GM12891 (cell line): Measurements from ENCODE around the gene SERHL2.

ENCODE experiments used
- POLR2A ChIP-seq: IDR thresholded peaks from 2 replicates; pipeline ENCODE4 v1.6.1; 2011; ENCODE audit warnings: low read depth, low read length, control low read depth
- POLR2AphosphoS5 ChIP-seq: IDR thresholded peaks from 2 replicates; pipeline ENCODE4 v1.6.1; 2011; ENCODE audit warnings: low read depth, low read length, control low read depth
- POU2F2 ChIP-seq: IDR thresholded peaks from 2 replicates; pipeline ENCODE4 v1.6.1; 2011; ENCODE audit warnings: low read depth, mild to moderate bottlenecking, control low read depth, low read length, moderate library complexity
- SPI1 ChIP-seq: IDR thresholded peaks from 2 replicates; pipeline ENCODE4 v1.6.1; 2011; ENCODE audit warnings: low read depth, low read length, control low read depth
- TAF1 ChIP-seq: IDR thresholded peaks from 2 replicates; pipeline ENCODE4 v1.6.1; 2011; ENCODE audit warnings: low read depth, low read length, control low read depth

DNA sequence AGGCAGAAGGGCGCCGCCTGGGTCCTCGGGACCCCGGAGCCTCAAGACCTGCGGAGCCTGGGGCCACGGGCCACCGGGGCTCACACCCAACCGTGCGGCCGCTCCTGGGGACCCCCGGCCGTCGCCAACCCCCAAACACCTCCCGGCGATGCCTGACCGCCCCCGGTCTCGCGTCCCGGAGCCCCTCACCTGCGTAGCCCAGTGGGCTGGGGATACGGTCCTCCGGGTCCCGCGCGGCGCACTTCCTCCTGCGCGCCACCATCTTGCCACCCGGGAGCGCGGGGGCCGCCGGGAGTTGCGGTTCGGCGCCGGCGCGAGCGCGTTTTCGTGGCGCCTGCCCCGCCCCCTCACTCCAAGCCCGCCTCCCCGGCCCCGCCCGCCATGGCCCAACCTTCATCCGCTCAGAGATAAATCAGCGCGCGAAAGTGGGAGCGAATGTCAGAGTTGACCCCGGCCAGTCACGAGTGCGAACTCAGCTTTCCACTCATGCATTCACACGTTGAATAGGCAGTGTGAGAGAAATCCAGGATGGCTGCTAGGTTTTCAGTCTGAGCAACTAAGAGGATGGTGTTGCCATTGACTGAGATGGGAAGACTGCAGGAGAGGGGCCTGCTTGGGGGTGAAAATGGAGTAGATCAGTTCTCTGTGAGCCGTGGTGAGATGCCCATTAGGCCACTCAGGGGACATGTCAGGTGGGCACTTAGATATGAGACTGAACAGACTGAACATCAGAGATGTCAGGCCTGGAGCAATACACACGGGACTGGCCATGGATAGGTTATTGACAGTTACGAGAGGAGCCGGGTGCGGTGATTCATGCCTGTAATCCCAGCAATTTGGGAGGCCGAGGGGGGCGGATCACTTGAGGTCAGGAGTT lies 34.0 kb upstream of the SERHL2 start, which contains the start of gene RRP7A:
- peak; percentile 71 for TF ChIP-seq POLR2AphosphoS5
- TF ChIP-seq POLR2A = peak; percentile 75
- TF ChIP-seq TAF1 = peak; percentile 88
- peak; percentile 78 for TF ChIP-seq SPI1
- TF ChIP-seq POU2F2 = no peak
